Astrocyte of the cerebellum (primary cell): ENCODE results near the gene DUSP10.

Experiments
- DNase-seq: peaks from one replicate; pipeline ENCODE4 v3.0.0-alpha.2; 2011; ENCODE audit warnings: low read depth
- H3K4me3 ChIP-seq: 2 replicates; pipeline ENCODE4 v1.5.1; 2011; ENCODE audit warnings: mild to moderate bottlenecking, low read depth, low read length, moderate library complexity
- in situ Hi-C: cut with HindIII; loops from 2 replicates; pipeline ENCODE4 v1.10.0; 2017; ENCODE audit warnings: low sequenced_read_pairs
- TF ChIP-seq, protein P1 (sequence below): IDR thresholded peaks from 2 replicates; pipeline ENCODE4 v1.5.1; 2012; ENCODE audit warnings: low read length, low read depth, moderate library complexity, mild to moderate bottlenecking; ENCODE audit errors: missing control alignments

Gene DUSP10

DNA sequence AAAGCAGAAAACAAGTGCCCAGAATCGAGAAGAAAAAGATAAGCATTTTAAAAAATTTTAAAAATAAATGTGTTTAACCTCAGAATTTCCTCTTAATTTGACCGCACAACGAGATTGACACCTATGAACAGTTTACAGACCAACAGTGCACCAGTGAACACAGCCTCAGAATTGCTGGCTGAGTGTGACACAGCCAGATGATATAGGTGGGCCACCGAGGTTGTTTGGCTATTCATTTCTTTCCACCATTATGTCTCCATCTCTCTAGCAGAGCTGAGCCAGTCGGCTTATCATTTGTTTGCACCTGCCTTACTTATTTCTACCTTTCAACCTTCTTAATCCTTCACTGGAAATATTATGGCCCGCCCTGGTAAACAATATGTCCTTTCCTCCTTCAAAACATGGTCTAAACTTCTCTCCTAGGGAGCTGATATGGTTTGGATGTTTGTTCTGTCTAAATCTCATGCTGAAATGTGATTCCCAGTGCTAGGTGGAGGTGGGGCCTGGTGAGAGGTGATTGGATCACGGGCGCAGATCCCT lies 86.1 kb downstream of the DUSP10 start:
- H3K4me3 ChIP-seq: no peak overlapping the region
- in situ Hi-C loops: no loop called here
- TF ChIP-seq, protein P1, sequence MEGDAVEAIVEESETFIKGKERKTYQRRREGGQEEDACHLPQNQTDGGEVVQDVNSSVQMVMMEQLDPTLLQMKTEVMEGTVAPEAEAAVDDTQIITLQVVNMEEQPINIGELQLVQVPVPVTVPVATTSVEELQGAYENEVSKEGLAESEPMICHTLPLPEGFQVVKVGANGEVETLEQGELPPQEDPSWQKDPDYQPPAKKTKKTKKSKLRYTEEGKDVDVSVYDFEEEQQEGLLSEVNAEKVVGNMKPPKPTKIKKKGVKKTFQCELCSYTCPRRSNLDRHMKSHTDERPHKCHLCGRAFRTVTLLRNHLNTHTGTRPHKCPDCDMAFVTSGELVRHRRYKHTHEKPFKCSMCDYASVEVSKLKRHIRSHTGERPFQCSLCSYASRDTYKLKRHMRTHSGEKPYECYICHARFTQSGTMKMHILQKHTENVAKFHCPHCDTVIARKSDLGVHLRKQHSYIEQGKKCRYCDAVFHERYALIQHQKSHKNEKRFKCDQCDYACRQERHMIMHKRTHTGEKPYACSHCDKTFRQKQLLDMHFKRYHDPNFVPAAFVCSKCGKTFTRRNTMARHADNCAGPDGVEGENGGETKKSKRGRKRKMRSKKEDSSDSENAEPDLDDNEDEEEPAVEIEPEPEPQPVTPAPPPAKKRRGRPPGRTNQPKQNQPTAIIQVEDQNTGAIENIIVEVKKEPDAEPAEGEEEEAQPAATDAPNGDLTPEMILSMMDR: no peak
- DNase-seq: no peak
